Peyer's patch (tissue), 4 donors: ENCODE measurements around the gene SUV39H2. TPM values are rescaled to one million over a fixed set of nuclear protein-coding genes. Genes with fewer than 3 reads are reported as not detected.

Experiments used
- DNase-seq, 3 donors: peaks; one replicate each; pipeline ENCODE4 v3.0.0-alpha.2; 2017 to 2019
- H3K27ac ChIP-seq, 4 donors: fragments of 200-600 bp; sonication (generic); one replicate each; pipeline ENCODE4 v1.5.1; 2016 to 2019
- H3K27me3 ChIP-seq, 2 donors: fragments of 200-600 bp; sonication (generic); one replicate each; pipeline ENCODE4 v1.5.1; 2019
- H3K36me3 ChIP-seq, 3 donors: fragments of 200-600 bp; sonication (generic); one replicate each; pipeline ENCODE4 v1.5.1; 2016 to 2019
- H3K4me1 ChIP-seq, 4 donors: fragments of 200-600 bp; sonication (generic); one replicate each; pipeline ENCODE4 v1.5.1; 2016 to 2019
- H3K4me3 ChIP-seq, 4 donors: fragments of 200-600 bp; sonication (generic); 1 replicate in 3 of 4; 2 replicates in 1 of 4; pipeline ENCODE4 v1.5.1; 2016 to 2019; ENCODE audit warnings: mild to moderate bottlenecking in 1 of 4
- H3K9me3 ChIP-seq, 4 donors: fragments of 200-600 bp; sonication (generic); one replicate each; pipeline ENCODE4 v1.5.1; 2016 to 2019; ENCODE audit warnings: mild to moderate bottlenecking in 1 of 4
- POLR2A ChIP-seq, 2 donors: fragments of 450-650 bp; IDR thresholded peaks; one replicate each; pipeline ENCODE4 v1.5.1; 2017; ENCODE audit warnings: antibody characterized with exemption in 2 of 2, mild to moderate bottlenecking in 2 of 2, moderate library complexity in 2 of 2
- total RNA-seq, 4 donors: library from RNA; depleted of rRNA; stranded (reverse); fragments of >200 nt; gene quantifications; one replicate each; pipeline ENCODE4 v1.1.0, GENCODE V29; 2016
- TF ChIP-seq, protein P1 (sequence below), 6 experiments: fragments of 450-650 bp in 4 of 6; fragments of 200-600 bp in 2 of 6; sonication (generic) in 1 of 6; IDR thresholded peaks; one replicate each; pipeline ENCODE4 v1.5.1; 2017 to 2019; ENCODE audit warnings: antibody characterized with exemption in 6 of 6, mild to moderate bottlenecking in 3 of 6, moderate library complexity in 1 of 6

Gene SUV39H2, protein sequence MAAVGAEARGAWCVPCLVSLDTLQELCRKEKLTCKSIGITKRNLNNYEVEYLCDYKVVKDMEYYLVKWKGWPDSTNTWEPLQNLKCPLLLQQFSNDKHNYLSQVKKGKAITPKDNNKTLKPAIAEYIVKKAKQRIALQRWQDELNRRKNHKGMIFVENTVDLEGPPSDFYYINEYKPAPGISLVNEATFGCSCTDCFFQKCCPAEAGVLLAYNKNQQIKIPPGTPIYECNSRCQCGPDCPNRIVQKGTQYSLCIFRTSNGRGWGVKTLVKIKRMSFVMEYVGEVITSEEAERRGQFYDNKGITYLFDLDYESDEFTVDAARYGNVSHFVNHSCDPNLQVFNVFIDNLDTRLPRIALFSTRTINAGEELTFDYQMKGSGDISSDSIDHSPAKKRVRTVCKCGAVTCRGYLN
- total RNA-seq = 10 to 100 TPM in 2 of 4 donors, 1 to 10 TPM in 2; 2.5 to 22.3 (median 9.0) TPM

- Histone ChIP-seq H3K4me3 (peak within 1 kb of the TSS; percentile 83 to 99 (median 93)), H3K4me1 (peaks cover 0 to 15% (median 0%) of the 10 kb centered on the region in 4 donors), H3K27me3 (no peaks in the 10 kb centered on the region), H3K9me3 (no peaks in the 10 kb centered on the region), H3K27ac (peak within 1 kb of the TSS; percentile 83 to 93 (median 90)), H3K36me3 (no peaks in the 10 kb centered on the region)
- DNase-seq = peak; percentile 93 to 97 (median 97)
- TF ChIP-seq, protein P1, sequence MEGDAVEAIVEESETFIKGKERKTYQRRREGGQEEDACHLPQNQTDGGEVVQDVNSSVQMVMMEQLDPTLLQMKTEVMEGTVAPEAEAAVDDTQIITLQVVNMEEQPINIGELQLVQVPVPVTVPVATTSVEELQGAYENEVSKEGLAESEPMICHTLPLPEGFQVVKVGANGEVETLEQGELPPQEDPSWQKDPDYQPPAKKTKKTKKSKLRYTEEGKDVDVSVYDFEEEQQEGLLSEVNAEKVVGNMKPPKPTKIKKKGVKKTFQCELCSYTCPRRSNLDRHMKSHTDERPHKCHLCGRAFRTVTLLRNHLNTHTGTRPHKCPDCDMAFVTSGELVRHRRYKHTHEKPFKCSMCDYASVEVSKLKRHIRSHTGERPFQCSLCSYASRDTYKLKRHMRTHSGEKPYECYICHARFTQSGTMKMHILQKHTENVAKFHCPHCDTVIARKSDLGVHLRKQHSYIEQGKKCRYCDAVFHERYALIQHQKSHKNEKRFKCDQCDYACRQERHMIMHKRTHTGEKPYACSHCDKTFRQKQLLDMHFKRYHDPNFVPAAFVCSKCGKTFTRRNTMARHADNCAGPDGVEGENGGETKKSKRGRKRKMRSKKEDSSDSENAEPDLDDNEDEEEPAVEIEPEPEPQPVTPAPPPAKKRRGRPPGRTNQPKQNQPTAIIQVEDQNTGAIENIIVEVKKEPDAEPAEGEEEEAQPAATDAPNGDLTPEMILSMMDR (IDR thresholded peaks at IDR 0.05) = peak in 1 of 6 experiments; percentile 18
- peak; percentile 70 to 73 for TF ChIP-seq POLR2A (IDR thresholded peaks at IDR 0.05)
Measured at GRCh38 chr10:14878266-14879123, at the start of gene SUV39H2. TSS of gene SUV39H2 (plus strand) at chr10:14878866. CDS start at chr10:14878889, 23 bp downstream.

DNA sequence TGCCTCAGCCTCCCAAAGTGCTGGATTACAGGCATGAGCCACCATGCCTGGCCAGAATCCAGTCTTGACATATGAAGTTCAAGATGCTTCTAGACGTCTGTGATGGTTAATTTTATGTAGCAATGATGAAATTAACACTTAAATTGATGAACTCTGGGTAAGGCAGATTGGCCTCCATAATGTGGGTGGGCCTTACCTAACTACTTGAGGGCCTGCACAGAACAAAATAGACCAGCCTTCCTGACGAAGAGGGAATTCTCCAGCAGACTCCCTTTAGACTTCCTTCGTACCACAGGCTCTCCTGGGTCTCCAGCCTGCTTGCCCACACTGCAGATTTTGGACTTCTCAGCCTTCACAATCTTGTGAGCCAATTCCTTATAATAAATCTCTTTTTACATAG is 45.6 kb upstream of the SUV39H2 start:
- Histone ChIP-seq H3K9me3 (no peaks in the 10 kb centered on the region), H3K27me3 (no peaks in the 10 kb centered on the region), H3K27ac (no peak overlapping the region), H3K4me1 (peaks cover 0 to 7% (median 0%) of the 10 kb centered on the region in 4 donors), H3K36me3 (no peaks in the 10 kb centered on the region), H3K4me3 (no peak overlapping the region)
- TF ChIP-seq, protein P1 (IDR thresholded peaks at IDR 0.05) = no peak
- TF ChIP-seq POLR2A (IDR thresholded peaks at IDR 0.05) = no peak
- no peak for DNase-seq

GRCh38 chr10:14836208-14836607 is 42.5 kb upstream of the SUV39H2 start:
- H3K27ac ChIP-seq = no peak overlapping the region
- no peaks in the 10 kb centered on the region for H3K9me3 ChIP-seq
- DNase-seq = no peak
- peaks cover 0 to 19% (median 3%) of the 10 kb centered on the region in 4 donors for H3K4me1 ChIP-seq
- no peak for TF ChIP-seq POLR2A (IDR thresholded peaks at IDR 0.05)
- TF ChIP-seq, protein P1 (IDR thresholded peaks at IDR 0.05) = no peak
- no peaks in the 10 kb centered on the region for H3K27me3 ChIP-seq
- H3K4me3 ChIP-seq = no peak overlapping the region
- peaks cover 0 to 3% (median 0%) of the 10 kb centered on the region in 3 donors for H3K36me3 ChIP-seq

DNA sequence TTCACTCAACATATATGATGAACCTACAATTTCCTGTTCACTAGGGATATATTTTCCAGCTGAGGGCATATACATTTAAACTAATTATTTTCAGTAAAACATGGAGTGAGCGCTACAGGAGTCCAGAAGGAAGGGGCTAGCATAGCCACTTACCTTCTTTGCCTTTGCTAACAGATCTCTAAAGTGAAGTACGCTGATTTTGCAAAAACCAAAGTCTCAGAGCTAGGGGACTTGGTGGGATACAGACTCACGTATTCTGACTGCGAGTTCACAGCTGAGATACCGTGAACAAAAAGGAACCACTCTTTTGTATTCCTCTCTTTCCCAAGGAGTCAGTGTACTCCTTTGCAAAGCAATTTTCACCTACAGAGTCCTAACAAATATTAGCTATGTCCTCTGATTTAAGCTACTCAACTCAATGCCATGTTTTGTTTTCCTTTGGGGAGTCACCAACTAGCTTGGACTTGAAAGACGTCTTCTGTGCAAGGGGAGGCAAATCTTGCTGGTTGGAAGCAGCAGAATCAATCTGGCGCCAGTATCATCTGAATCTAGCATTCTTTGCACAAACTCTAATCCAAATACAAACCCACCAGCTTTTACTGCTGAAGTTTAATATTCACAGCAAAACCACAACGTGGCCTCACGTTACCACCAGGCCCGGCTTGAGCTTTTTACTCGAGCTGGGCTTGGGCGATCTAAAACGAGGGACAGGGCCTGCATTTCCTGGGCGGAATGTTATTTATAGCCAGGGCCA is 41.5 kb upstream of the SUV39H2 start:
- DNase-seq = no peak

More for the DNA sequence above, 41.5 kb upstream of the SUV39H2 start:
- Histone ChIP-seq H3K27me3 (no peaks in the 10 kb centered on the region), H3K4me3 (peak overlapping the region; percentile 72 to 97 (median 86)), H3K36me3 (peaks cover 0 to 13% (median 0%) of the 10 kb centered on the region in 3 donors), H3K4me1 (peaks cover 0 to 19% (median 3%) of the 10 kb centered on the region in 4 donors), H3K9me3 (no peaks in the 10 kb centered on the region), H3K27ac (peak overlapping the region; percentile 83 to 93 (median 92))
- TF ChIP-seq, protein P1 (IDR thresholded peaks at IDR 0.05) = no peak
- no peak for TF ChIP-seq POLR2A (IDR thresholded peaks at IDR 0.05)
